AG04450 (cell line): ENCODE data around the gene PTPRD. TPM values are rescaled to one million over a fixed set of nuclear protein-coding genes. Genes with fewer than 3 reads are reported as not detected.

Experiments
- CTCF ChIA-PET: fragments of 300-600, 350-600 bp; formaldehyde crosslinking; extraction: SDS; loops from one replicate; lab custom pipeline; 2022; ENCODE audit warnings: antibody characterized with exemption, inconsistent platforms; lab: Charles Lee
- POLR2A ChIA-PET: fragments of 350-600 bp; formaldehyde crosslinking; extraction: SDS; loops from one replicate; lab custom pipeline; 2021; ENCODE audit warnings: antibody characterized with exemption, inconsistent platforms; lab: Yijun Ruan, JAX
- DNase-seq: peaks from one replicate; pipeline ENCODE4 v3.0.0-alpha.2; 2011; ENCODE audit warnings: low read depth, low spot score
- H3K27ac ChIP-seq: one replicate; pipeline ENCODE4 v1.5.1; 2012; ENCODE audit warnings: low read depth, low read length, control low read depth
- H3K27me3 ChIP-seq: one replicate; pipeline ENCODE4 v1.6.0; 2012; ENCODE audit warnings: low read length; ENCODE audit not compliant: control insufficient read depth, insufficient read depth
- H3K4me3 ChIP-seq: 2 replicates; pipeline ENCODE4 v1.5.1; 2011; ENCODE audit warnings: mild to moderate bottlenecking, low read depth, low read length, control low read depth
- H3K9me3 ChIP-seq: 2 replicates; pipeline ENCODE4 v1.5.1; 2012; ENCODE audit warnings: low read length; ENCODE audit not compliant: control insufficient read depth, insufficient read depth
- CTCF ChIP-seq: IDR thresholded peaks from 2 replicates; pipeline ENCODE4 v1.5.1; 2011; ENCODE audit warnings: low read depth, low read length, control low read depth, inconsistent platforms
- polyA minus RNA-seq: library from RNA; depleted of rRNA, polyadenylated mRNA; stranded (reverse); fragments of >200 nt; gene quantifications from 2 replicates; pipeline ENCODE4 v1.2.3, GENCODE V29; 2011; rRNA and poly(A)+ RNA removed
- polyA plus RNA-seq: library from polyadenylated mRNA; depleted of rRNA; stranded (reverse); fragments of >200 nt; gene quantifications from 2 replicates; pipeline ENCODE4 v1.2.3, GENCODE V29; 2011; rRNA removed

Gene PTPRD
- polyA plus RNA-seq (0.16 and 0.19 TPM in 2 replicates), polyA minus RNA-seq (0.51 and 1.1 TPM in 2 replicates)

GRCh38 chr9:10612641-10613398 lies at the start of gene PTPRD:
TSS of gene PTPRD (minus strand) at chr9:10613002.
- no peaks in the 10 kb centered on the region for H3K9me3 ChIP-seq
- peaks cover 3% of the 10 kb centered on the region for H3K27me3 ChIP-seq
- H3K4me3 ChIP-seq = peak within 1 kb of the TSS; percentile 27
- DNase-seq = no peak
- no peak for TF ChIP-seq CTCF
- no peak within 1 kb of the TSS for H3K27ac ChIP-seq
- CTCF ChIA-PET = no interaction called here
- POLR2A ChIA-PET = no interaction called here

GRCh38 chr9:10661994-10662393 lies 49.2 kb upstream of the PTPRD start:
- ChIA-PET POLR2A (no interaction called here), CTCF (no interaction called here)
- no peak overlapping the region for H3K4me3 ChIP-seq

GRCh38 chr9:10661376-10661775 lies 48.6 kb upstream of the PTPRD start:
- Histone ChIP-seq H3K27me3 (no peaks in the 10 kb centered on the region), H3K9me3 (peaks cover under 1% of the 10 kb centered on the region; the same call in 1 of the 2 replicates), H3K4me3 (no peak overlapping the region), H3K27ac (no peak overlapping the region)
- POLR2A ChIA-PET = no interaction called here
- CTCF ChIA-PET = no interaction called here
- no peak for DNase-seq
- TF ChIP-seq CTCF = no peak

More at GRCh38 chr9:10661994-10662393, 49.2 kb upstream of the PTPRD start:
- H3K27me3 ChIP-seq = no peaks in the 10 kb centered on the region
- no peak overlapping the region for H3K27ac ChIP-seq
- no peak for DNase-seq
- H3K9me3 ChIP-seq = peaks cover 4% of the 10 kb centered on the region; the same call in 1 of the 2 replicates
- TF ChIP-seq CTCF = no peak

GRCh38 chr9:10651012-10651411 lies 38.2 kb upstream of the PTPRD start:
- Histone ChIP-seq H3K27ac (no peak overlapping the region), H3K27me3 (no peaks in the 10 kb centered on the region), H3K9me3 (peaks cover 23% of the 10 kb centered on the region), H3K4me3 (no peak overlapping the region)
- POLR2A ChIA-PET = no interaction called here
- CTCF ChIA-PET = no interaction called here
- no peak for DNase-seq
- TF ChIP-seq CTCF = no peak

GRCh38 chr9:10649076-10649475 lies 36.3 kb upstream of the PTPRD start:
- H3K4me3 ChIP-seq = no peak overlapping the region
- H3K27ac ChIP-seq = no peak overlapping the region
- TF ChIP-seq CTCF = no peak
- ChIA-PET CTCF (no interaction called here), POLR2A (no interaction called here)
- no peaks in the 10 kb centered on the region for H3K27me3 ChIP-seq
- no peak for DNase-seq
- H3K9me3 ChIP-seq = peaks cover 17% of the 10 kb centered on the region
